IPS-NIHi7 (cell line): ENCODE results near the gene LY6G6F.

Source experiments
- DNase-seq: peaks from one replicate; pipeline ENCODE4 v3.0.0; 2012; ENCODE audit warnings: mixed read lengths; ENCODE audit errors: extremely low spot score

Gene LY6G6F

DNA sequence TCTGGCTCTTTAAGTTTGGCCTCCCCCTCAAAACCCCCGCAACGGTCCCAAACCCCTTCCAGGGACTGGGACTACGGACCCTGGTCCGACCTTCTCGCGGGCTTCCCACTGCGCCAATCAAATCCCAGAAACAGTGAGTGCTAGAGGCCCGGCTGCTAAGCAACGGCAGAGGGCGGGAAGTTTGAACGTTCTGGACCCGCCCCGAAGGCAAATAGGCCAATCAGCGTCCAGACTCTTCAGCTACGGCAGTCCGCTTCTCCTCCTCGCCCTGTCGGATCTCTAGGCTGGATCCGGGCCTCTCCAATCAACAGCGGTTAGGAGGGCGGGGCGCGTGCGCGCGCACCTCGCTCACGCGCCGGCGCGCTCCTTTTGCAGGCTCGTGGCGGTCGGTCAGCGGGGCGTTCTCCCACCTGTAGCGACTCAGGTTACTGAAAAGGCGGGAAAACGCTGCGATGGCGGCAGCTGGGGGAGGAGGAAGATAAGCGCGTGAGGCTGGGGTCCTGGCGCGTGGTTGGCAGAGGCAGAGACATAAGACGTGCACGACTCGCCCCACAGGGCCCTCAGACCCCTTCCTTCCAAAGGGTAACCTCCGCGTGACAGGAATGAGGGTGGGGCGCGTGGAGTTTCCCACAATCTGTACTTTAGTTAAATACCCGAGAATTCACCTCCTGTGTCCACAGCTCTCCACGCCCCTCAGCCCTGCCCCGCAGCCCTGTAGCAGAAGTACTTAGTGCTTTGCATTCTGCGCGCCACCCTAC, 33.2 kb downstream of the LY6G6F start, which contains the start of gene MSH5:
TSS of gene MSH5 (plus strand) at position 367 of the 758 bp plus-strand sequence. CDS start 462 bp downstream, outside the sequence.
- peak; percentile 96 for DNase-seq

DNA sequence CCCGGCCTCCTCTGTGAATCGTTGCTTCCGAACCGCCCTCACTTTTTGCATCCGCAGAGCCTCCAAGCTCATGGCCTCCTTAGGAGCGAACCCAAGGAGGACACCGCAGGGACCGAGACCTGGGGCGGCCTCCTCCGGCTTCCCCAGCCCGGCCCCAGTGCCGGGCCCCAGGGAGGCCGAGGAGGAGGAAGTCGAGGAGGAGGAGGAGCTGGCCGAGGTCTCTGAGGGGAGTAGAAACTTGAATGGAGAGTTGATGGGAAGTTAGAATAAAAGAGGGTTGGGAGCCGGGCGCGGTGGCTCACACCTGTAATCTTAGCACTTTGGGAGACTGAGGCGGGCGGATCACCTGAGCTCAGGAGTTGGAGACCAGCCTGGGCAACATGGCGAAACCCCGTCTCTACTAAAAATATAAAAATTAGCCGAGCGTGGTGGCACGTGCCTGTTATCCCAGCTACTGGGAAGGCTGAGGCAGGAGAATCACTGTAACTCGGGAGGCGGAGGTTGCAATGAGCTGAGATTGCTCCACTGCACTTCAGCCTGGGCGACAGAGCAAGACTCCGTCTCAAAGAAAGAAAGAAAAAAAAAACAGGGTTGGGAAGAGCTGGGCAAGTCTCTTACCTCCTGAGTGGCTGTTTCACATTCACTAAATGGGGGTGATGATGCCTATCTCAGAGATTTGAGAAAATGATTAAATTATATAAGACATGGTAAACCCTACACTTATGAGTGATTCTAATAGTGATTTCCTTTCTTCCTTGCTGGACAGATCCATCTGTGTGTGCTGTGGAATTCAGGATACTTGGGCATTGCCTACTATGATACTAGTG, 33.9 kb downstream of the LY6G6F start:
- no peak for DNase-seq

DNA sequence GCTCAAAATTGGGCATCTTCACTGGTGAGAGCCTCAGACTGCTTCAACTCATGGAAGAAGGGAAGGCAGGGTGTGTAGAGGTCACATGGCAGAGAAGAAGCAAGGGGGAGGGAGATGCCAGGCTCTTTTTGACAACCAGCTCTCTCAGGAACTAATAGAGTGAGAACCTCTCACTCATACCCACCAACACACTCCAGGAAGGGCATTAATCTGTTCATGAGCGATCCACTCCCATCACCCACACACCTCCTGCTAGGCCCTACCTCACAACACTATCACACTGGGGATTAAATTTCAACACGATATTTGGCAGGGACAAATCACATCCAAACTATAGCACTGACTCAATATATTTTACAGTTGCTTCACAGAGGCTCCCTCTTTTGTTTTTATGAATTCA, 35.1 kb downstream of the LY6G6F start:
- no peak for DNase-seq

DNA sequence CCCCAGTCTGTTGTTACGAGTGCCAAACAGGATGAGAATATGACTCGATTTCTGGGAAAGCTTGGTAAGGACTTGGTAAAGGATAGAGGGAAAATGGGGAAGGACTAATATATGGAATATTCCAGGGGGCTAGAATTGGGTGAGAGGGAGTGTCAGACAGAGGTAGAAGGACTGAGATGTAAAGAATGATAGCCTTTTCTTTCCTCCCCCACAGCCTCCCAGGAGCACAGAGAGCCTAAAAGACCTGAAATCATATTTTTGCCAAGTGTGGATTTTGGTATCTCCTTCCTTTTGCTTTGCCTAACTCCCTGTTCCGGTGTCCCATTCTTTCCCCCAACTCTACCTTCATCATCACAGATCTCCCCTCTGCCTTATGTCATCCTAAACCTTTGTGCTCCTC, 36.2 kb downstream of the LY6G6F start:
- DNase-seq: no peak

DNA sequence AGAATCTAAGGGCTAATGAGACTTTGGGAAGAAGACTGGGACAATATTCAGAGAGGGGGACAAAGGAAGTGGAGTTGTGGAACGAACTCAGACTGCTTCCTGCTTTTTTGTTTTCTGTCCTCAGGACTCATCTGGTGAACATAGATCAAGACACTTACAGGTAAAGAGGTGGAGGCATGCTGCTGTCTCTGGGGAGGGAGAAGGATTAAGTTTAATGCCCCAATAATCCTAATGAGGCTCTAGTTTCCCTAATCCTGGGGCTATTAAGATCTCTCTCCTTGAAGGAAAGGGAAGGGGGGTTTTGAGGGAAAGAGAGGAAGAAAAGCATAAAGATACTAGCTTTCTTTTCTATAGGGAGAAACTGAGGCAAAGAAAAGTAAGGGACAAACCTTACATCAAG, 37.8 kb downstream of the LY6G6F start:
- DNase-seq: no peak

DNA sequence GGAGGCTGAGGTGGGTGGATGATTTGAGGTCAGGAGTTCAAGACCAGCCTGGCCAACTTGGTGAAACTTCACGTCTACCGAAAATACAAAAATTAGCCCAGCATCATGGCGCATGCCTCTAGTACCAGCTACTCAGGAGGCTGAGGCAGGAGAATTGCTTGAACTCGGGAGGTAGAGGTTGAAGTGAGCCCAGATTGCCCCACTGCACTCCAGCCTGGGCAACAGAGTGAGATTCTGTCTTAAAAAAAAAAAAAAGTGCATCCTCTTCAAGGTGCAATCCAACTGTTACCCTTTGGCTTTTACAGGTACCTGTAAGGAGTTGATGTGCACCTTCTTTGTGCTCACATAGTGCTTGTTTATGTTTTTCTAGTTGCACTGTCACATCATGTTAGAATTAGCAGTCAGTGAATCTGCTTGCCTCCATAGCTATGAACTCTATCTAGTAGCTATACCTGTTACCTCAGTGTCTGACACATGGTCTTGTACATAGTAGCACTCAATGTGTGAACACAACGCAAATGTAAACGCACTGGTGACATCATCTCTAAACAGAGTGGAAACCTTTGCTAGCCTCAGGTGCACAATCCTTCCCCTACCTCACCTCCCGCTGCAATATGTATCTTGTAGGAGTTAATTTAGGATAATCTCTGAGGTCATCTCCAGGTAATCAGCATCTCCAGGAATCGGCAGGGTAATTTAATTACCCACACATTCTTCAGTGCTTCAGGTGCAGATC, 42.8 kb downstream of the LY6G6F start:
- no peak for DNase-seq

DNA sequence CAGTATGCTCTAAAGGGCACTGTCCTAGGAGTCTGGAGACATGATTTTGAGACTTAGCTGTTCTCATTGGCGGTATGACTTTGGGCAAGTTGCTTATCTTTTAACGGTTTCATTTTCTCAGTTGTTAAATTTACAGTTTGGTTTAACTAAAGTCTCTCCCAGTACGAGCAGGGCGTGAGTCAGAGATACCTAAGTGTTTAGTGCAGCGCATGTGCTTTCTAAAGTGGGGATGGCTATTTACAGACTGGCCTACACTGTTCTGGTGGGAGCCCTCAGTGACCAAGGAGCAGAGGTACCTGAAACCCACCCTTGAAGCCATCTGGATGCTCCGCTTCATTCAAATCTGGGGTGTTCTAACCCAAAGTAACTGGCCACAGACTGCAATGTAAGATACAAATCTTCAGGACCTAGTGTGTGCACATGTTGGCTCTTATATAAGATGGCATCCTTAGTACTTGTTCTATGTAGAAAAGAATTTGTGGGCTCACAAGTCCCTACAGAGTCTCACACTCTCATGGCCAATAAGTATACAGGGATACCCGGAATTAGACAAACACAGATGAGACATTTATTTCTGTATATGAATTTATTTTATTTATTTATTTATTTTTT, 43.9 kb downstream of the LY6G6F start:
- no peak for DNase-seq

DNA sequence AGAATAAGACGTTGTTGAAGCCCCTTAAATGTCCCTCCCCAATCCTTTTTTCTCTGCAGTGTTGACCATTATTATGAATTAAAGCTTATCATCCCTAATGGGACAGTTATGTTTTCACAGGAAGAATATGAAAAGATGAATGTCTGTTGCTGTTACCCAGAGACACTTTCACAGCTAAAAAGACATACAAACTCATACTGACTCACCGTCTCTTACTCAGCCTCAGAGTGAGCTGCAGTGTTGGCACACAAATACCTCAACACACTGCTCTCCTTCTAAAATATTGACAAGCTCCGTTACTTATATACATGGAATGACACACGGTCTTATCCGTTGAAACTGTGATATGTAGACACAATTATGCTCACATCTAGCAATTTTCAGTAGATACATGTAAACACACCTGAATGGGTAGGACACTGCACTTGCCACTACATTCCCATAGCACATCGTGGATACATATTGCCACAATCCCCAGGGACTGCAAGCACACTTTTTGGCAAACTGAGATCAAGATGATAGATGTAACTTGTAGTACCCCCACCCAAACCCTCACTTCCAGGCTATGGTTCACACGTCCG, 46.2 kb downstream of the LY6G6F start:
- DNase-seq: no peak

DNA sequence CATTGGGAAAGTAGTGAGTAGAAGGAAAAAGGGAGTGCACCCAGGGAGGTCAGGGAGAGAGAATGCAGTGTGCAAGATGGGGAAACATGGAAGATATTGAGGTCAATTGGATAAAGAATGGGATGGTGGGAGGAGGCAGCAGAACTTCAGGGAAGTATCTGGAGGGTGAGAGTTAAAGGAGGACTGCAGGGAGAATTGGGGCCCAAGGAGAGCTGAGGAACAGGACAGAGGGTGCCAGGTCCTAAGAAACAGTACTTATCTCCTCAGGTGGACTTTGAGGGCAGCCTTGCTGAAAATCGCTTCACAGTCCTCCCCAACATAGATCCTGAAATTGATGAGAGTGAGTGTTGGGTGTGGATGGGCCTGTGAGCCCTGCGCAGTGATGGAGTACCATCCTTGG, 51.6 kb downstream of the LY6G6F start:
- no peak for DNase-seq
